ENCODE measurements around the gene ORC5.
"Not testable (repeated sequence)": the region's sequence is repeated elsewhere in the genome, so short reads cannot be mapped to it uniquely, and the experiment has no call there.

Gene ORC5

DNA sequence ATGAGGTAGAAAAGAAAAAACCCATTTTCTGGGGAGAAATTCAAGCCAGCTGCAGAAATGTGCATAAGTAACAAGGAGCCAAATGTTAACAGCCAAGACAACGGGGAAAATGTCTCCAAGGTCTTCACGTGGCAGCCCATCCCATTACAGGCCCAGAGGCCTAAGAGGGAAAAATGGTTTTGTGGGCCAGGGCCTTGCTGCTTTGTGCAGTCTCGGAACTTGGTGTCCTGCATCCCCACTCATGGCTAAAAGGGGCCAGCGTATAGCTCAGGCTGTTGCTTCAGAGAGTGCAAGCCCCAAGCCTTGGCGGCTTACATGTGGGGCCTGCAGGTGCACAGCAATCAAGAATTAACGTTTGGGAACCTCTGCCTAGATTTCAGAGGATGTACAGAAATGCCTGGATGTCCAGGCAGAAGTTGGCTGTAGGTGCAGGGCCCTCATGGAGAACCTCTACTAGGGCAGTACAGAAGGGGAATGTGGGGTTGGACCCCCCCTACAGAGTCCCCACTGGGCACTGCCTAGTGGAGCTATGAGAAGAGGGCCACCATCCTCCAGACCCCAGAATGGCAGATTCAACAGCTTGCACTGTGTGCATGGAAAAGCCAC is 9.0 kb downstream of the ORC5 start:
- peaks cover 95% of the 10 kb centered on the region for H3K36me3 ChIP-seq (ENCODE audit: low read depth)
- DNase-seq (ENCODE audit: low spot score) = no peak
- no peak overlapping the region for H3K4me3 ChIP-seq (ENCODE audit: severe bottlenecking)

GRCh38 chr7:104196161-104196560 is 11.7 kb downstream of the ORC5 start:
- TF ChIP-seq, protein P1, sequence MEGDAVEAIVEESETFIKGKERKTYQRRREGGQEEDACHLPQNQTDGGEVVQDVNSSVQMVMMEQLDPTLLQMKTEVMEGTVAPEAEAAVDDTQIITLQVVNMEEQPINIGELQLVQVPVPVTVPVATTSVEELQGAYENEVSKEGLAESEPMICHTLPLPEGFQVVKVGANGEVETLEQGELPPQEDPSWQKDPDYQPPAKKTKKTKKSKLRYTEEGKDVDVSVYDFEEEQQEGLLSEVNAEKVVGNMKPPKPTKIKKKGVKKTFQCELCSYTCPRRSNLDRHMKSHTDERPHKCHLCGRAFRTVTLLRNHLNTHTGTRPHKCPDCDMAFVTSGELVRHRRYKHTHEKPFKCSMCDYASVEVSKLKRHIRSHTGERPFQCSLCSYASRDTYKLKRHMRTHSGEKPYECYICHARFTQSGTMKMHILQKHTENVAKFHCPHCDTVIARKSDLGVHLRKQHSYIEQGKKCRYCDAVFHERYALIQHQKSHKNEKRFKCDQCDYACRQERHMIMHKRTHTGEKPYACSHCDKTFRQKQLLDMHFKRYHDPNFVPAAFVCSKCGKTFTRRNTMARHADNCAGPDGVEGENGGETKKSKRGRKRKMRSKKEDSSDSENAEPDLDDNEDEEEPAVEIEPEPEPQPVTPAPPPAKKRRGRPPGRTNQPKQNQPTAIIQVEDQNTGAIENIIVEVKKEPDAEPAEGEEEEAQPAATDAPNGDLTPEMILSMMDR (IDR thresholded peaks at IDR 0.05; ENCODE audit: poor library complexity, severe bottlenecking) = no peak
- Histone ChIP-seq H3K36me3 (ENCODE audit: low read depth) (peaks cover 86% of the 10 kb centered on the region), H3K9me3 (ENCODE audit: severe bottlenecking) (peaks cover 2% of the 10 kb centered on the region), H3K4me3 (ENCODE audit: severe bottlenecking) (no peak overlapping the region), H3K27ac (ENCODE audit: poor library complexity, severe bottlenecking) (no peak overlapping the region), H3K27me3 (ENCODE audit: insufficient read depth, poor library complexity, severe bottlenecking) (no peaks in the 10 kb centered on the region), H3K4me1 (ENCODE audit: insufficient read depth, poor library complexity, severe bottlenecking) (no peaks in the 10 kb centered on the region)
- ATAC-seq (ENCODE audit: low read depth) (no peak), DNase-seq (ENCODE audit: low spot score) (no peak)

More for the DNA sequence above, 9.0 kb downstream of the ORC5 start:
- ATAC-seq (ENCODE audit: low read depth) = no peak
- H3K4me1 ChIP-seq (ENCODE audit: insufficient read depth, poor library complexity, severe bottlenecking) = no peaks in the 10 kb centered on the region
- peaks cover 2% of the 10 kb centered on the region for H3K9me3 ChIP-seq (ENCODE audit: severe bottlenecking)
- no peak overlapping the region for H3K27ac ChIP-seq (ENCODE audit: poor library complexity, severe bottlenecking)
- H3K27me3 ChIP-seq (ENCODE audit: insufficient read depth, poor library complexity, severe bottlenecking) = no peaks in the 10 kb centered on the region
- TF ChIP-seq, protein P1 (IDR thresholded peaks at IDR 0.05; ENCODE audit: poor library complexity, severe bottlenecking) = no peak

GRCh38 chr7:104192434-104192833 is 15.4 kb downstream of the ORC5 start:
- Histone ChIP-seq H3K4me1 (ENCODE audit: insufficient read depth, poor library complexity, severe bottlenecking) (no peaks in the 10 kb centered on the region), H3K27ac (ENCODE audit: poor library complexity, severe bottlenecking) (no peak overlapping the region), H3K9me3 (ENCODE audit: severe bottlenecking) (no peaks in the 10 kb centered on the region), H3K27me3 (ENCODE audit: insufficient read depth, poor library complexity, severe bottlenecking) (no peaks in the 10 kb centered on the region), H3K4me3 (ENCODE audit: severe bottlenecking) (no peak overlapping the region), H3K36me3 (ENCODE audit: low read depth) (peaks cover 82% of the 10 kb centered on the region)
- TF ChIP-seq, protein P1 (IDR thresholded peaks at IDR 0.05; ENCODE audit: poor library complexity, severe bottlenecking) = no peak
- no peak for DNase-seq (ENCODE audit: low spot score)
- ATAC-seq (ENCODE audit: low read depth) = no peak

GRCh38 chr7:104185346-104185745 is 22.5 kb downstream of the ORC5 start:
- H3K9me3 ChIP-seq (ENCODE audit: severe bottlenecking) = peaks cover 6% of the 10 kb centered on the region
- ATAC-seq (ENCODE audit: low read depth) = no peak
- TF ChIP-seq, protein P1 (IDR thresholded peaks at IDR 0.05; ENCODE audit: poor library complexity, severe bottlenecking) = no peak
- no peak overlapping the region for H3K4me3 ChIP-seq (ENCODE audit: severe bottlenecking)
- H3K27me3 ChIP-seq (ENCODE audit: insufficient read depth, poor library complexity, severe bottlenecking) = no peaks in the 10 kb centered on the region
- DNase-seq (ENCODE audit: low spot score) = no peak
- H3K4me1 ChIP-seq (ENCODE audit: insufficient read depth, poor library complexity, severe bottlenecking) = no peaks in the 10 kb centered on the region
- H3K36me3 ChIP-seq (ENCODE audit: low read depth) = peaks cover 84% of the 10 kb centered on the region
- no peak overlapping the region for H3K27ac ChIP-seq (ENCODE audit: poor library complexity, severe bottlenecking)

GRCh38 chr7:104179178-104179577 is 28.6 kb downstream of the ORC5 start:
- ATAC-seq (ENCODE audit: low read depth) (no peak), DNase-seq (ENCODE audit: low spot score) (no peak)
- TF ChIP-seq, protein P1 (IDR thresholded peaks at IDR 0.05; ENCODE audit: poor library complexity, severe bottlenecking) = no peak
- Histone ChIP-seq H3K27ac (ENCODE audit: poor library complexity, severe bottlenecking) (no peak overlapping the region), H3K4me3 (ENCODE audit: severe bottlenecking) (no peak overlapping the region), H3K36me3 (ENCODE audit: low read depth) (peaks cover 61% of the 10 kb centered on the region), H3K9me3 (ENCODE audit: severe bottlenecking) (peaks cover 8% of the 10 kb centered on the region), H3K27me3 (ENCODE audit: insufficient read depth, poor library complexity, severe bottlenecking) (no peaks in the 10 kb centered on the region), H3K4me1 (ENCODE audit: insufficient read depth, poor library complexity, severe bottlenecking) (no peaks in the 10 kb centered on the region)

DNA sequence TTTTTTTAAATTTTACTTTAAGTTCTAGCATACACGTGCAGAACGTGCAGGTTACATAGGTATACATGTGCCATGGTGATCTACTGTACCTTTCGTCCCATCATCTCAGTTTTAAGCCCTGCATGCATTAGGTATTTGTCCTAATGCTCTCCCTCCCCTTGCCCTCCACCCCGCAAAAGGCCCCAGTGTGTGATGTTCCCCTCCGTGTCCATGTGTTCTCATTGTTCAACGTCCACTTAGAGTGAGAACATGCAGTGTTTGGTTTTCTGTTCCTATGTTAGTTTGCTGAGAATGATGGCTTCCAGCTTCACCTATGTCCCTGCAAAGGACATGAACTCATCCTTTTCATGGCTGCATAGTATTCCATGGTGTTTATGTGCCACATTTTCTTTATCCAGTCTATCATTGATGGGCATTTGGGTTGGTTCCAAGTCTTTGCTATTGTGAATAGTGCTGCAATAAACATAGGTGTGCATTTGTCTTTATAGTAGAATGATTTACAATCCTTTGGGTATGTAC is 30.2 kb downstream of the ORC5 start:
- H3K27me3 ChIP-seq (ENCODE audit: insufficient read depth, poor library complexity, severe bottlenecking); ATAC-seq (ENCODE audit: low read depth); DNase-seq (ENCODE audit: low spot score); H3K27ac ChIP-seq (ENCODE audit: poor library complexity, severe bottlenecking); H3K4me1 ChIP-seq (ENCODE audit: insufficient read depth, poor library complexity, severe bottlenecking); H3K9me3 ChIP-seq (ENCODE audit: severe bottlenecking); H3K4me3 ChIP-seq (ENCODE audit: severe bottlenecking): not testable (repeated sequence)
- H3K36me3 ChIP-seq (ENCODE audit: low read depth) = peaks cover 47% of the 10 kb centered on the region

Data from RWPE2 (cell line).